Sigmoid colon (tissue), 4 donors: ENCODE measurements around the gene PHF20.

Source experiments
- EP300 ChIP-seq, 4 donors: sonication (generic); formaldehyde crosslinking; IDR thresholded peaks; one replicate each; pipeline ENCODE4 v1.6.1; 2017; ENCODE audit warnings: antibody characterized with exemption in 4 of 4
- POLR2A ChIP-seq, 2 donors: fragments of 450-650 bp; IDR thresholded peaks; one replicate each; pipeline ENCODE4 v1.6.1; 2016; ENCODE audit warnings: antibody characterized with exemption in 2 of 2, mild to moderate bottlenecking in 2 of 2, moderate library complexity in 2 of 2
- POLR2AphosphoS5 ChIP-seq, 4 donors: sonication (generic); formaldehyde crosslinking; IDR thresholded peaks; one replicate each; pipeline ENCODE4 v1.6.1; 2017; ENCODE audit warnings: antibody characterized with exemption in 4 of 4
- TF ChIP-seq, protein P1 (sequence below), 4 experiments: fragments of 450-650 bp in 3 of 4; fragments of 200-600 bp in 1 of 4; IDR thresholded peaks; one replicate each; pipeline ENCODE4 v1.5.1; 2016 to 2019; ENCODE audit warnings: antibody characterized with exemption in 4 of 4, mild to moderate bottlenecking in 3 of 4, moderate library complexity in 2 of 4

DNA sequence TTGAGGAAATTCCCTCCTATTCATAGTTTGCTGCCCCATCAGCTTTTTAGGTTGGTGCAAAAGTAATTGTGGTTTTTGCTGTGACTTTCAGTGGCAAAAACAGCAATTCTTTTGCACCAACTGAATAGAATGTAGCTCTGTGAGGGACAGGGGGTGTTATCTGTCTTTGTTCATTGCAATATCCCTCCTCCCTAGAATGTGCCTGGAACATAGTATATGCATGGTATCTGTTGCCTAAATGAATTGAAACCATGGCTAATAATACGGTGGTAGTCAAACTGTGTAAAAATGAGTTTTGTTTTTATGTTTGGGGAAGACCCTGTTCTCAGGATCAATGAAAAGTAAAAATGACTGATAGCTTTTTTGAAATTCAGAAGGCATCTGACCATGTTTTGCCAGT is 137.4 kb downstream of the PHF20 start:
- TF ChIP-seq, protein P1, sequence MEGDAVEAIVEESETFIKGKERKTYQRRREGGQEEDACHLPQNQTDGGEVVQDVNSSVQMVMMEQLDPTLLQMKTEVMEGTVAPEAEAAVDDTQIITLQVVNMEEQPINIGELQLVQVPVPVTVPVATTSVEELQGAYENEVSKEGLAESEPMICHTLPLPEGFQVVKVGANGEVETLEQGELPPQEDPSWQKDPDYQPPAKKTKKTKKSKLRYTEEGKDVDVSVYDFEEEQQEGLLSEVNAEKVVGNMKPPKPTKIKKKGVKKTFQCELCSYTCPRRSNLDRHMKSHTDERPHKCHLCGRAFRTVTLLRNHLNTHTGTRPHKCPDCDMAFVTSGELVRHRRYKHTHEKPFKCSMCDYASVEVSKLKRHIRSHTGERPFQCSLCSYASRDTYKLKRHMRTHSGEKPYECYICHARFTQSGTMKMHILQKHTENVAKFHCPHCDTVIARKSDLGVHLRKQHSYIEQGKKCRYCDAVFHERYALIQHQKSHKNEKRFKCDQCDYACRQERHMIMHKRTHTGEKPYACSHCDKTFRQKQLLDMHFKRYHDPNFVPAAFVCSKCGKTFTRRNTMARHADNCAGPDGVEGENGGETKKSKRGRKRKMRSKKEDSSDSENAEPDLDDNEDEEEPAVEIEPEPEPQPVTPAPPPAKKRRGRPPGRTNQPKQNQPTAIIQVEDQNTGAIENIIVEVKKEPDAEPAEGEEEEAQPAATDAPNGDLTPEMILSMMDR (IDR thresholded peaks at IDR 0.05), result no peak
- TF ChIP-seq POLR2AphosphoS5 (IDR thresholded peaks at IDR 0.05) (no peak), EP300 (IDR thresholded peaks at IDR 0.05) (no peak), POLR2A (IDR thresholded peaks at IDR 0.05) (no peak)
